Measurements from ENCODE around the gene DCUN1D5. TPM values are rescaled to one million over a fixed set of nuclear protein-coding genes. Genes with fewer than 3 reads are reported as not detected.

DCUN1D5 gene
- polyA plus RNA-seq, 3 donors, result 31.8 to 43.6 (median 32.7) TPM

DNA sequence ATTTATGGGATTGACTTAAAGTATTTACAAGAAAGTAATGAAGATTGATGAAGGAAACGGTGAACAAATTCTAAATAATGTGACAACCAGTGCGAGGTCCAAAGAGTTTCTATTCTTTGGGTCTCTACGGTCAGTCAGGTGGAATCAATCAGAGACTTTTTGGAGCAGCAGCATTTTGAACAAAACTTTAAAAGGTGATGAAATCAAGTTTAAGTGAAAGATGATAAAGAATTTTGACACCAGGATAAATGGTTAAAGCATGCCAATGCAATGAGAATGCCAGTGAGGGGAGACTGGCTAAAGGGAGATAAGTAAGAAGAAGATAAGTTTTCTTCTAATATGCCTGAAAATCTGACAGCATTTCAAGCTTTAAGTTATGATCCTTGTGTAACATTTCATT is 67.9 kb downstream of the DCUN1D5 start:
- DNase-seq (ENCODE audit: extremely low read depth in 1 of 11, low read depth in 9 of 11, low spot score in 4 of 11), result no peak

DNA sequence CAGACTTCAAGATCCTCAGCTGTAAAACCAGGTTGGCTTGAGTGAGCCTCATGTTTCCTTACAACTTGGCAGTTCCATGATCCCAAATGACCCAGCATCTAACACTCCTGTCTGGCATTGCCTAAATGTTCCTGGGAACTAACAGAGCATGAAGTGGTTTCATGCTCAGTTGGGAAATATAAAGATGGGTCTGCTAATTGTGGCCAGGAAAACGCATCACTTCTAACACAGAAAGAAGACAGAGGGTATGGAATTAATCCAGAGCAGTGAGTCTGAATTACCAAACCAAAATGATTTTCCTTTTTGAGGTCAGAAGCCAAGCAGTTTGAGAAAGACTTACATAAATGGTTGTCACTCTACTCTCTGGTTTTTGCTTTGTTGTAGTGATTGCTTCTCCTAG is 75.9 kb downstream of the DCUN1D5 start:
- DNase-seq (ENCODE audit: extremely low read depth in 1 of 11, low read depth in 9 of 11, low spot score in 4 of 11), result no peak

DNA sequence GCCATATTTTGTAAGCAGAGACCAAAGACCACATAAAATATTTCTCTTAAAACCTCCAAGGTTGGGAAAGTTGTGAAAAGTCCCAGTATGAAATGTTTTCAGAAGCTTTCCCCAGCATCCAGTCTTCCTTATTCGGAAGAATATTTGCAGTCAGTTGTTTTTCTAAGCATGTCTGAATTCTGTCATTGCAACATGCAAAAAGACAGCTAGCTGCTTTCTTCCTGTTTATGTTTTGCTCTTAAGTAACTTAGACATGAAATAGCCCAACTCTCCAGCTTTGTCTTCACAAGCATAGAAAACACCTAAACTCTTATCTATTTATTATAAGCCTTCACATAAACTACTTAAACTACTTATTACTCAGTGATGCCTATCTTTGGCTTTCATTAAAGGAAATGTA is 78.5 kb downstream of the DCUN1D5 start:
- no peak for DNase-seq (ENCODE audit: extremely low read depth in 1 of 11, low read depth in 9 of 11, low spot score in 4 of 11)

Other genes starting within 250 kb of the DCUN1D5 start
- under 1 TPM in 2 of 3 donors, not detected in 1; 0.13 to 0.36 TPM for gene MMP3, start 248.6 kb downstream of the DCUN1D5 start, polyA plus RNA-seq (ENCODE audit: insufficient read length in 3 of 3)
- 1 to 10 TPM; 1.9 to 4.8 (median 4.2) TPM for gene MMP12, start 217.2 kb downstream of the DCUN1D5 start, polyA plus RNA-seq (ENCODE audit: insufficient read length in 3 of 3)
- gene MMP13, start 136.4 kb downstream of the DCUN1D5 start, polyA plus RNA-seq (ENCODE audit: insufficient read length in 3 of 3), result under 1 TPM in 1 of 3 donors, not detected in 2; 0.09 TPM
- 10 to 100 TPM; 40.7 to 47.3 (median 44.1) TPM for gene DYNC2H1, start 17.3 kb upstream of the DCUN1D5 start, polyA plus RNA-seq (ENCODE audit: insufficient read length in 3 of 3)

All from renal cortex interstitium (tissue), 11 donors.